OCI-LY7 (cell line): Measurements from ENCODE around the gene ZFR2.
"Not testable (repeated sequence)": the region's sequence is repeated elsewhere in the genome, so short reads cannot be mapped to it uniquely, and the experiment has no call there.

Source experiments
- EZH2phosphoT487 ChIP-seq: fragments of 200-600 bp; sonication (generic); IDR thresholded peaks from 2 replicates; pipeline ENCODE4 v1.6.1; 2018; ENCODE audit warnings: low read depth, borderline replicate concordance, mild to moderate bottlenecking, mixed run types, antibody characterized with exemption, low read length, moderate library complexity, mixed read lengths
- TF ChIP-seq, protein P1 (sequence below): fragments of 200-600 bp; sonication (generic); conservative IDR thresholded peaks from 2 replicates; pipeline ENCODE4 v1.5.1; 2014; ENCODE audit warnings: mild to moderate bottlenecking, antibody characterized with exemption, low read length, moderate library complexity, mixed read lengths

DNA sequence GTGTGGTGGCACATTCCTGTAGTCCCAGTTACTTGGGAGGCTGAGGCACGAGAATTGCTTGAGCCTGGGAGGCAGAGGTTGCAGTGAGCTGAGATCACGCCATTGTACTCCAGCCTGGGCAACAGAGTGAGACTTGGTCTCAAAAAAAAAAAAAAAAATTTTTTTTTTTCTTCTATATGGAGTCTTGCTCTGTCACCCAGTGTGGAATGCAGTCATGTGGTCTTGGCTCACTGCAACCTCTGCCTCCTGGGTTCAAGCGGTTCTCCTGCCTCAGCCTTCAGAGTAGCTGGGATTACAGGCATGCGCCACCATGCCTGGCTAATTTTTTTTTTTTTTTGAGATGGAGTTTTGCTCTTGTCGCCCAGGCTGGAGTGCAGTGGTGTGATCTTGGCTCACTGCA lies 103.1 kb downstream of the ZFR2 start:
- TF ChIP-seq, protein P1, sequence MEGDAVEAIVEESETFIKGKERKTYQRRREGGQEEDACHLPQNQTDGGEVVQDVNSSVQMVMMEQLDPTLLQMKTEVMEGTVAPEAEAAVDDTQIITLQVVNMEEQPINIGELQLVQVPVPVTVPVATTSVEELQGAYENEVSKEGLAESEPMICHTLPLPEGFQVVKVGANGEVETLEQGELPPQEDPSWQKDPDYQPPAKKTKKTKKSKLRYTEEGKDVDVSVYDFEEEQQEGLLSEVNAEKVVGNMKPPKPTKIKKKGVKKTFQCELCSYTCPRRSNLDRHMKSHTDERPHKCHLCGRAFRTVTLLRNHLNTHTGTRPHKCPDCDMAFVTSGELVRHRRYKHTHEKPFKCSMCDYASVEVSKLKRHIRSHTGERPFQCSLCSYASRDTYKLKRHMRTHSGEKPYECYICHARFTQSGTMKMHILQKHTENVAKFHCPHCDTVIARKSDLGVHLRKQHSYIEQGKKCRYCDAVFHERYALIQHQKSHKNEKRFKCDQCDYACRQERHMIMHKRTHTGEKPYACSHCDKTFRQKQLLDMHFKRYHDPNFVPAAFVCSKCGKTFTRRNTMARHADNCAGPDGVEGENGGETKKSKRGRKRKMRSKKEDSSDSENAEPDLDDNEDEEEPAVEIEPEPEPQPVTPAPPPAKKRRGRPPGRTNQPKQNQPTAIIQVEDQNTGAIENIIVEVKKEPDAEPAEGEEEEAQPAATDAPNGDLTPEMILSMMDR: not testable (repeated sequence)
- not testable (repeated sequence) for TF ChIP-seq EZH2phosphoT487
